Naive B cell (primary cell): ENCODE data around the gene LRRD1. TPM values are rescaled to one million over a fixed set of nuclear protein-coding genes. Genes with fewer than 3 reads are reported as not detected.
A peak's percentile ranks its signal among the peaks of the same experiment; 100 is the strongest.
"Not testable (repeated sequence)": the region's sequence is repeated elsewhere in the genome, so short reads cannot be mapped to it uniquely, and the experiment has no call there.

Source experiments
- ATAC-seq, 2 donors: fragments of 150-1000 bp; cut with Tn5 transposase; 2 replicates each; pipeline ENCODE4 v1.10.0; 2021; ENCODE audit warnings: low read depth in 2 of 2, mild to moderate bottlenecking in 2 of 2, moderate library complexity in 2 of 2
- DNase-seq: peaks from one replicate; pipeline ENCODE4 v3.0.0; 2022
- H3K27ac Mint-ChIP-seq, 6 donors: one replicate each; pipeline ENCODE4 v1.8.0; 2020 to 2022; ENCODE audit warnings: mild to moderate bottlenecking in 6 of 6, mixed read lengths in 6 of 6, moderate library complexity in 5 of 6, inconsistent platforms in 2 of 6
- H3K27me3 Mint-ChIP-seq, 3 donors: one replicate each; pipeline ENCODE4 v1.8.0; 2021 to 2022; ENCODE audit warnings: mixed read lengths in 3 of 3, mild to moderate bottlenecking in 1 of 3
- H3K36me3 Mint-ChIP-seq, 2 donors: one replicate each; pipeline ENCODE4 v1.8.0; 2020 to 2022; ENCODE audit warnings: mixed read lengths in 2 of 2, inconsistent platforms in 1 of 2, mild to moderate bottlenecking in 1 of 2
- H3K4me1 Mint-ChIP-seq, 3 donors: one replicate each; pipeline ENCODE4 v1.8.0; 2020 to 2022; ENCODE audit warnings: mixed read lengths in 3 of 3, inconsistent platforms in 1 of 3, mild to moderate bottlenecking in 1 of 3, moderate library complexity in 1 of 3
- H3K4me3 Mint-ChIP-seq, 8 donors: one replicate each; pipeline ENCODE4 v1.8.0; 2020 to 2022; ENCODE audit warnings: mild to moderate bottlenecking in 8 of 8, mixed read lengths in 8 of 8, moderate library complexity in 8 of 8, inconsistent platforms in 2 of 8
- H3K9me3 Mint-ChIP-seq, 7 donors: one replicate each; pipeline ENCODE4 v1.8.0; 2020 to 2022; ENCODE audit warnings: mixed read lengths in 7 of 7, mild to moderate bottlenecking in 5 of 7, inconsistent platforms in 2 of 7, moderate library complexity in 1 of 7
- polyA plus RNA-seq, 6 donors: library from polyadenylated mRNA; unstranded; fragments of 300-500 nt; fragmentation: Illumina TruSeq; gene quantifications; one replicate each; pipeline ENCODE4 v1.2.3, GENCODE V29; 2021; ENCODE audit warnings: low read depth in 6 of 6

Gene LRRD1
- polyA plus RNA-seq, 6 donors from 2014 or later, result not detected

- no peak for ATAC-seq
- H3K27ac Mint-ChIP-seq, result no peak overlapping the region
- peaks cover 0 to 6% (median 0%) of the 10 kb centered on the region in 3 donors for H3K4me1 Mint-ChIP-seq
- DNase-seq, result no peak
- H3K9me3 Mint-ChIP-seq, result no peaks in the 10 kb centered on the region
- H3K36me3 Mint-ChIP-seq, result no peaks in the 10 kb centered on the region
- H3K4me3 Mint-ChIP-seq, result no peak overlapping the region
- H3K27me3 Mint-ChIP-seq, result peaks cover 0 to 14% (median 5%) of the 10 kb centered on the region in 3 donors
Observed at GRCh38 chr7:92161271-92161670, 17.7 kb downstream of the LRRD1 start.

GRCh38 chr7:92158660-92159575 is 20.0 kb downstream of the LRRD1 start:
- Mint-ChIP-seq H3K4me3 (no peak overlapping the region), H3K9me3 (no peaks in the 10 kb centered on the region), H3K27me3 (peaks cover 5 to 14% (median 5%) of the 10 kb centered on the region in 3 donors), H3K4me1 (peaks cover 0 to 6% (median 0%) of the 10 kb centered on the region in 3 donors), H3K36me3 (no peaks in the 10 kb centered on the region), H3K27ac (no peak overlapping the region)
- no peak for ATAC-seq
- no peak for DNase-seq

- H3K36me3 Mint-ChIP-seq, result no peaks in the 10 kb centered on the region
- H3K4me3 Mint-ChIP-seq, result peak overlapping the region in 1 of 8 donors; percentile 29
- H3K4me1 Mint-ChIP-seq, result peaks cover 0 to 6% (median 0%) of the 10 kb centered on the region in 3 donors
- no peaks in the 10 kb centered on the region for H3K9me3 Mint-ChIP-seq
- ATAC-seq (no peak), DNase-seq (no peak)
- peaks cover 0 to 7% (median 5%) of the 10 kb centered on the region in 3 donors for H3K27me3 Mint-ChIP-seq
- H3K27ac Mint-ChIP-seq, result no peak overlapping the region
Observed at GRCh38 chr7:92156990-92157389, 22.0 kb downstream of the LRRD1 start.

GRCh38 chr7:92155108-92155739 is 23.7 kb downstream of the LRRD1 start:
- ATAC-seq (no peak), DNase-seq (no peak)
- no peaks in the 10 kb centered on the region for H3K9me3 Mint-ChIP-seq
- H3K4me1 Mint-ChIP-seq, result peaks cover 0 to 6% (median 0%) of the 10 kb centered on the region in 3 donors
- H3K27ac Mint-ChIP-seq, result no peak overlapping the region
- H3K27me3 Mint-ChIP-seq, result peaks cover 0 to 5% (median 0%) of the 10 kb centered on the region in 3 donors
- no peaks in the 10 kb centered on the region for H3K36me3 Mint-ChIP-seq
- no peak overlapping the region for H3K4me3 Mint-ChIP-seq

GRCh38 chr7:92150450-92151017 is 28.4 kb downstream of the LRRD1 start:
- Mint-ChIP-seq H3K4me1 (no peaks in the 10 kb centered on the region), H3K27me3 (no peaks in the 10 kb centered on the region), H3K4me3 (no peak overlapping the region), H3K36me3 (no peaks in the 10 kb centered on the region), H3K27ac (no peak overlapping the region), H3K9me3 (no peaks in the 10 kb centered on the region)
- ATAC-seq, result no peak
- no peak for DNase-seq

- no peaks in the 10 kb centered on the region for H3K27me3 Mint-ChIP-seq
- H3K27ac Mint-ChIP-seq, result no peak overlapping the region
- no peak for ATAC-seq
- H3K36me3 Mint-ChIP-seq, result no peaks in the 10 kb centered on the region
- no peaks in the 10 kb centered on the region for H3K9me3 Mint-ChIP-seq
- H3K4me1 Mint-ChIP-seq, result no peaks in the 10 kb centered on the region
- DNase-seq, result no peak
- H3K4me3 Mint-ChIP-seq, result no peak overlapping the region
Observed at GRCh38 chr7:92149736-92150239, 29.2 kb downstream of the LRRD1 start.

- not testable (repeated sequence) for H3K4me3 Mint-ChIP-seq, H3K36me3 Mint-ChIP-seq, H3K9me3 Mint-ChIP-seq, H3K27me3 Mint-ChIP-seq, H3K4me1 Mint-ChIP-seq, ATAC-seq, DNase-seq, H3K27ac Mint-ChIP-seq
Observed at GRCh38 chr7:92143192-92143880, 35.6 kb downstream of the LRRD1 start.

GRCh38 chr7:92142791-92143190 is 36.2 kb downstream of the LRRD1 start:
- H3K4me3 Mint-ChIP-seq, result peak overlapping the region in 3 of 8 donors; percentile 26 to 59 (median 37)
- not testable (repeated sequence) for DNase-seq, H3K4me1 Mint-ChIP-seq, H3K27ac Mint-ChIP-seq, ATAC-seq, H3K27me3 Mint-ChIP-seq, H3K9me3 Mint-ChIP-seq, H3K36me3 Mint-ChIP-seq

- ATAC-seq (no peak), DNase-seq (no peak)
- H3K36me3 Mint-ChIP-seq, result no peaks in the 10 kb centered on the region
- no peak overlapping the region for H3K27ac Mint-ChIP-seq
- peaks cover 0 to 7% (median 3%) of the 10 kb centered on the region in 3 donors for H3K27me3 Mint-ChIP-seq
- H3K9me3 Mint-ChIP-seq, result peaks cover 0 to 1% (median 0%) of the 10 kb centered on the region in 7 donors
- H3K4me1 Mint-ChIP-seq, result peaks cover 0 to 1% (median 1%) of the 10 kb centered on the region in 3 donors
- H3K4me3 Mint-ChIP-seq, result no peak overlapping the region
Observed at GRCh38 chr7:92141161-92141560, 37.8 kb downstream of the LRRD1 start.

- H3K36me3 Mint-ChIP-seq, result no peaks in the 10 kb centered on the region
- DNase-seq (no peak), ATAC-seq (no peak)
- H3K27me3 Mint-ChIP-seq, result peaks cover 0 to 7% (median 2%) of the 10 kb centered on the region in 3 donors
- peak overlapping the region in 1 of 6 donors; percentile 42 for H3K27ac Mint-ChIP-seq
- H3K9me3 Mint-ChIP-seq, result peaks cover 0 to 1% (median 0%) of the 10 kb centered on the region in 7 donors
- H3K4me1 Mint-ChIP-seq, result peaks cover 8 to 28% (median 25%) of the 10 kb centered on the region in 3 donors
- peak overlapping the region in 2 of 8 donors; percentile 74 to 81 for H3K4me3 Mint-ChIP-seq
Observed at GRCh38 chr7:92137557-92137956, 41.4 kb downstream of the LRRD1 start.

- H3K4me1 Mint-ChIP-seq, result peaks cover 17 to 43% (median 31%) of the 10 kb centered on the region in 3 donors
- H3K4me3 Mint-ChIP-seq, result peak overlapping the region; percentile 91 to 100 (median 98)
- H3K27ac Mint-ChIP-seq, result peak overlapping the region; percentile 98 to 100 (median 100)
- H3K36me3 Mint-ChIP-seq, result peaks cover 0 to 7% of the 10 kb centered on the region in 2 donors
- peak; percentile 3 for DNase-seq
- ATAC-seq, result no peak
- H3K27me3 Mint-ChIP-seq, result peaks cover 0 to 7% (median 0%) of the 10 kb centered on the region in 3 donors
- H3K9me3 Mint-ChIP-seq, result no peaks in the 10 kb centered on the region
Observed at GRCh38 chr7:92135052-92135889, 43.7 kb downstream of the LRRD1 start.
